CD4-positive, alpha-beta T cell (primary cell): Measurements from ENCODE around the gene ZNF256. TPM values are rescaled to one million over a fixed set of nuclear protein-coding genes. Genes with fewer than 3 reads are reported as not detected.

Experiments
- ATAC-seq: fragments of 200-7000 bp; cut with Tn5 transposase; one replicate; pipeline ENCODE4 v1.10.0; 2022; ENCODE audit warnings: mild to moderate bottlenecking; ENCODE audit not compliant: poor library complexity
- CTCF ChIA-PET: fragments of 350-600 bp; sonication (Branson Sonifier 250); formaldehyde crosslinking; loops from one replicate; lab custom pipeline; 2021; ENCODE audit warnings: antibody characterized with exemption, inconsistent platforms; lab: Charles Lee
- POLR2A ChIA-PET: fragments of 350-600 bp; sonication (Branson Sonifier 250); formaldehyde crosslinking; loops from one replicate; lab custom pipeline; 2021; ENCODE audit warnings: antibody characterized with exemption, inconsistent platforms; lab: Charles Lee
- DNase-seq, 14 experiments: peaks; one replicate each; pipeline ENCODE4 v3.0.0-alpha.2; 2013 to 2020; ENCODE audit warnings: mixed read lengths in 2 of 14
- H3K27ac ChIP-seq, 2 donors: one replicate each; pipeline versions ENCODE4 v1.5.1 to v1.7.0; 2013; ENCODE audit warnings: low read length in 2 of 2, low read depth in 1 of 2, mild to moderate bottlenecking in 1 of 2
- H3K27me3 ChIP-seq, 2 experiments: 1 replicate in 1 of 2; 2 replicates in 1 of 2; pipeline versions ENCODE4 v1.6.1 to v1.7.0; 2013; ENCODE audit warnings: low read length in 2 of 2, control low read depth in 1 of 2, mild to moderate bottlenecking in 1 of 2, moderate library complexity in 1 of 2; ENCODE audit not compliant: insufficient read depth in 2 of 2, control insufficient read depth in 1 of 2
- H3K36me3 ChIP-seq: one replicate; pipeline ENCODE4 v1.6.1; 2013; ENCODE audit warnings: low read length, control low read depth; ENCODE audit not compliant: insufficient read depth
- H3K4me1 ChIP-seq: one replicate; pipeline ENCODE4 v1.6.1; 2013; ENCODE audit warnings: low read length, control low read depth; ENCODE audit not compliant: insufficient read depth
- H3K4me3 ChIP-seq: one replicate; pipeline ENCODE4 v1.5.1; 2013; ENCODE audit warnings: mild to moderate bottlenecking, low read length, moderate library complexity
- H3K9me3 ChIP-seq, 2 experiments: 1 replicate in 1 of 2; 2 replicates in 1 of 2; pipeline versions ENCODE4 v1.6.1 to v1.7.0; 2013; ENCODE audit warnings: low read length in 2 of 2, mild to moderate bottlenecking in 2 of 2, control low read depth in 1 of 2, moderate library complexity in 1 of 2; ENCODE audit not compliant: control insufficient read depth in 1 of 2, insufficient read depth in 1 of 2
- H3K27ac Mint-ChIP-seq: one replicate; pipeline ENCODE4 v1.8.0; 2020; ENCODE audit warnings: mixed read lengths
- H3K27me3 Mint-ChIP-seq: one replicate; pipeline ENCODE4 v1.8.0; 2021; ENCODE audit warnings: mixed read lengths
- H3K36me3 Mint-ChIP-seq: one replicate; pipeline ENCODE4 v1.8.0; 2021; ENCODE audit warnings: low read depth, mixed read lengths
- H3K4me1 Mint-ChIP-seq: one replicate; pipeline ENCODE4 v1.8.0; 2021; ENCODE audit warnings: low read depth, mixed read lengths
- H3K4me3 Mint-ChIP-seq: one replicate; pipeline ENCODE4 v1.8.0; 2020; ENCODE audit warnings: mild to moderate bottlenecking, mixed read lengths
- H3K9me3 Mint-ChIP-seq: one replicate; pipeline ENCODE4 v1.8.0; 2020; ENCODE audit warnings: mixed read lengths
- CTCF ChIP-seq: fragments of 200-600 bp; IDR thresholded peaks from one replicate; pipeline ENCODE4 v1.8.0; 2022; ENCODE audit warnings: antibody characterized with exemption, mild to moderate bottlenecking
- intact Hi-C, 2 experiments: fragments of 100-400 bp; cut with DNase I in 1 of 2; cut with micrococcal nuclease in 1 of 2; formaldehyde crosslinking; loops; one replicate each; pipeline versions ENCODE4 v1.15.1 to v1.9.0; 2023 to 2025; cut with DNase I, micrococcal nuclease
- polyA plus RNA-seq, 2 donors: library from polyadenylated mRNA; unstranded; fragments of 120-200 nt; gene quantifications; one replicate each; pipeline ENCODE4 v1.2.1, GENCODE V29; 2013
- total RNA-seq, 174 experiments: library from RNA in 2 of 174; stranded (reverse) in 2 of 174; gene quantifications; one replicate each; pipeline ENCODE4 v1.2.3 and lab custom pipeline; 2021 to 2026

ZNF256 gene
- total RNA-seq: 10 to 100 TPM; 15.2 TPM
- 6.1 TPM for polyA plus RNA-seq (2013, experiment 1 of 2)
- polyA plus RNA-seq (2013, experiment 2 of 2): 4.8 TPM
- total RNA-seq (lab: John Stamatoyannopoulos, UW): 5.2 to 44.1 (median 17.8) reads per million in 172 experiments

GRCh38 chr19:57947419-57948134 lies at the start of gene ZNF256:
Gene ZNF256, minus strand, starts transcription at chr19:57947706. Its CDS starts 232 bp downstream, at chr19:57947474.
- peaks cover 40 to 66% of the 10 kb centered on the region in 2 experiments for H3K9me3 ChIP-seq
- H3K4me3 ChIP-seq: peak within 1 kb of the TSS; percentile 85
- ChIA-PET POLR2A (no interaction called here), CTCF (no interaction called here)
- ATAC-seq (peak; percentile 88), DNase-seq (peak; percentile 65 to 93 (median 82))
- Mint-ChIP-seq H3K4me3 (peak within 1 kb of the TSS; percentile 94), H3K36me3 (peaks cover 62% of the 10 kb centered on the region), H3K27ac (peak within 1 kb of the TSS; percentile 88), H3K4me1 (peaks cover 21% of the 10 kb centered on the region), H3K9me3 (peaks cover 18% of the 10 kb centered on the region), H3K27me3 (no peaks in the 10 kb centered on the region)
- peaks cover 17% of the 10 kb centered on the region for H3K4me1 ChIP-seq
- no peaks in the 10 kb centered on the region for H3K27me3 ChIP-seq
- peaks cover 23% of the 10 kb centered on the region for H3K36me3 ChIP-seq
- H3K27ac ChIP-seq: peak within 1 kb of the TSS; percentile 61 to 82
- intact Hi-C loops: loop anchor here (5.0 kb wide), 2 partner anchors 190 to 265 kb away; partner anchors contain the start of gene ZNF551 (in 1 of the 2)
- TF ChIP-seq CTCF: peak; percentile 31

GRCh38 chr19:57992841-57993240 lies 45.3 kb upstream of the ZNF256 start:
- DNase-seq (no peak), ATAC-seq (no peak)
- TF ChIP-seq CTCF: no peak
- Histone ChIP-seq H3K4me3 (no peak overlapping the region), H3K9me3 (peaks cover 53 to 68% of the 10 kb centered on the region in 2 experiments), H3K36me3 (peaks cover 13% of the 10 kb centered on the region), H3K4me1 (no peaks in the 10 kb centered on the region), H3K27ac (no peak overlapping the region), H3K27me3 (no peaks in the 10 kb centered on the region)
- H3K27me3 Mint-ChIP-seq: no peaks in the 10 kb centered on the region
- no peak overlapping the region for H3K4me3 Mint-ChIP-seq
- H3K27ac Mint-ChIP-seq: no peak overlapping the region
- intact Hi-C loops: no loop called here
- ChIA-PET CTCF (no interaction called here), POLR2A (interaction anchor here (0.6 kb wide), 1 partner anchor 65 kb away, joined by 7 read pairs; no protein-coding TSS in a partner anchor)
- peaks cover 28% of the 10 kb centered on the region for H3K9me3 Mint-ChIP-seq
- H3K36me3 Mint-ChIP-seq: peaks cover 90% of the 10 kb centered on the region
- H3K4me1 Mint-ChIP-seq: peaks cover 8% of the 10 kb centered on the region

GRCh38 chr19:57978586-57979289 lies 31.2 kb upstream of the ZNF256 start:
- no peaks in the 10 kb centered on the region for H3K4me1 ChIP-seq
- H3K36me3 ChIP-seq: peaks cover 45% of the 10 kb centered on the region
- peaks cover 58 to 99% of the 10 kb centered on the region in 2 experiments for H3K9me3 ChIP-seq
- Mint-ChIP-seq H3K9me3 (peaks cover 27% of the 10 kb centered on the region), H3K36me3 (peaks cover 98% of the 10 kb centered on the region), H3K4me1 (no peaks in the 10 kb centered on the region), H3K27me3 (no peaks in the 10 kb centered on the region), H3K27ac (no peak overlapping the region), H3K4me3 (no peak overlapping the region)
- CTCF ChIA-PET: no interaction called here
- DNase-seq (no peak), ATAC-seq (no peak)
- H3K27ac ChIP-seq: no peak overlapping the region
- intact Hi-C loops: no loop called here
- no peaks in the 10 kb centered on the region for H3K27me3 ChIP-seq
- H3K4me3 ChIP-seq: no peak overlapping the region
- POLR2A ChIA-PET: no interaction called here
- TF ChIP-seq CTCF: no peak
